Amniotic stem cell (primary cell): ENCODE measurements around the gene CAMK1.
A peak's percentile ranks its signal among the peaks of the same experiment; 100 is the strongest.

Experiments
- DNase-seq: peaks from one replicate; lab custom pipeline; 2025; lab: John Stamatoyannopoulos, UW

CAMK1 gene

DNA sequence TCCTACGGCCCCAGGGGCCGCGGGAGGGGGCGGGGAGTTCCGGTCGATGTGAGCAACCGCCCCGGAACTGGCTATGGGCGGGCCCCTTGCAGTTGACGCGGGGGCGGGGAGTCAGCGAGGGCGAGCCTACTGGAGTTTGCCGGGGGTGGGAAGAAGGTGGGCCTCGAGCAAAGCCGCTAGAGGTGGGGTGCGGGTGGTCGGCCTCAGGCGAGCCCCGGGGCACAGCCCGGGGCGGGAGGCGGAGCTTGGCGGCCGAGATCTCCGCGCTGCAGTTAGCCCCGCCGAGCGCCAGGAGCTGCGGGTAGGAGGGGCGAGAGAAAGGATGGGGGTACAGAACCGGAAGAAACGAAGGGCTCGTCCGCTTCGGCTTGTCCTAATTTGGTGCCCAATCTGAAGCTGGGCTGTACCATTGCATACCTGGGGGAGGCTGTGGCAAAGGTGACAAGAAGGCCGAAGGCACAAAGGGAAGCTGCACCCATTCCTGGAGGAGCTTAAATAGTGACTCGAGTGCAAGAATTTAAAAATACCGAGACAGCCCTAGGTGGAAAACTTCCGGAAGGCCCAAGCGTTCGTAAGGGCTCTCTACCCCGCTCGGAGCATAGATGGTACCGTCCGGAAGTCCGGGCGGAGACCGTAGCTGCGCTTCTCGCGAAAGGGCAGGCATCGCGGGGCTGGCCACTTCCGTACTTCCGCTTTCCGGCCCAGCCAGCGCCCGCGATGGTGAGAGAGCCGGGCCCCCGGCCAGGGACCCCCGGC lies 22.8 kb upstream of the CAMK1 start, which contains the start of the genes ARPC4 and TADA3:
ARPC4 (plus strand) TSS at position 678 of the 756 bp plus-strand sequence; CDS start at position 718, 40 bp downstream.
TADA3 (minus strand) TSS at position 69 of the 756 bp plus-strand sequence. CDS start 1,007 bp downstream, outside the sequence.
- DNase-seq = peak; percentile 94

DNA sequence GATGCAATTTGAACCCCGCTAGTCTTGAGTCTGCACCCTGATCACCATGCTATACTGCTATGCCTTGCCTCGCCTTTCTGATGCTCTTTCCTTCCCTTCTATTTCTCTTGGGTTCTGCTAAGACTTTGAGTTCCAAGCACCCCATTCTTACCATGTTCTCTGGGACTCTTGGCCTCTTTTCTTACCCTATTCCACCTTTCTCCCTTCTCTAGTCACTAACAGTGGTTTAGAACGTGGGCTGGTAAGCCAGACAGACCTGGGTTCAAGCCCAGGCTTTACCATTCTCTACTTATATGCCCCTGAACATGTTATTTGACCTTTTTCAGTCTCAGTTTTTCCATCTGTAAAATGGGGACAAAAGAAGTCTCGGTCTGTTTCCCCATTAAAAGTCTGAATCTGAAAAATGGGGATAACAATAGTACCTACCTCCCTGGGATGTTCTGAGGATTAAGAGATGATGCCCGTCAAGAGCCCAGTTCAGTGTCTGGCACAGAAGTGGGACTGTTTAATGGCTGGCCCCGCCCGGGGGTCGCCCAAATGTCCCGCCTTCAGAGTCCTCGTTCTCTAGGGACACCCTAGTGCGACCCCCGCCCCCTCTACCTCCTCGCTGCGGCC lies 22.1 kb upstream of the CAMK1 start:
- no peak for DNase-seq

DNA sequence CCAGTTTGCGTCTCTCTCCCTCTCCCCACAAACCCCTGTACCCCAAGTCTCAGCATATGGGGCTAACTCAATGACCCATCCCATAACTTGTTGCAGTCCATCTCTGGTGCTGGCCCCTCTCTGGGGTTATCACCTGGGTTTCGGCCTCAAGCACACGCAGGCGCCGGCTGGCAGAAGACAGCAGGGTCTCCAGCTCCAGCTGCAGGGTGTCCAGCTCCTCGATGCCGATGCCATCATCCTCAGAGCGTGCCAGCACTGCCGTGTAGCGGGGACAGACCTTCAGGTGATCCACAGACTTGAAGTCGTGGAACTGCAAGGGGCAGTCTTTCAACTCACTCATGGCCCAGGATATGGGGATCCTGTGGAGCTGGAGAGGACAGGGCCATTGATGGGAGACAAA lies 21.4 kb upstream of the CAMK1 start:
- no peak for DNase-seq

DNA sequence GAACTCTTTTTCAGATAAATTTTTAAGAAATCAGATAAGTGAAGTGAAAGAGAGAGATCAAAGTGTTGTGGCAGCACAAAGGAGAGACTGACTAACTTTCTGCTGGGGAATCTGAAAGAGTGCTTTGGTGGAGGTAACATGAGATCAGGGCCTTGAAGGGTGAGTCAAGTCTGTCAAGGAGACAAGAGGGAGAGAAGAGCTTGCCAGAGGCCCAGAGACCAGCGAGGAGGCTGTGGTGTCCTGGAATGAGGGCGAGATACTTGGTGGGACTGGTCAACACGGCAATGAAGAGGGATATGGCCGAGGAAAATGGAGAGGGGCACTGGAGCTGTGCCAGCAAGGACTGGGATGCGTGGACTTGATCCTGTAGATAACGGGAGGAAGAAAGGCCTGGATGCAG lies 18.0 kb upstream of the CAMK1 start:
- DNase-seq = no peak

DNA sequence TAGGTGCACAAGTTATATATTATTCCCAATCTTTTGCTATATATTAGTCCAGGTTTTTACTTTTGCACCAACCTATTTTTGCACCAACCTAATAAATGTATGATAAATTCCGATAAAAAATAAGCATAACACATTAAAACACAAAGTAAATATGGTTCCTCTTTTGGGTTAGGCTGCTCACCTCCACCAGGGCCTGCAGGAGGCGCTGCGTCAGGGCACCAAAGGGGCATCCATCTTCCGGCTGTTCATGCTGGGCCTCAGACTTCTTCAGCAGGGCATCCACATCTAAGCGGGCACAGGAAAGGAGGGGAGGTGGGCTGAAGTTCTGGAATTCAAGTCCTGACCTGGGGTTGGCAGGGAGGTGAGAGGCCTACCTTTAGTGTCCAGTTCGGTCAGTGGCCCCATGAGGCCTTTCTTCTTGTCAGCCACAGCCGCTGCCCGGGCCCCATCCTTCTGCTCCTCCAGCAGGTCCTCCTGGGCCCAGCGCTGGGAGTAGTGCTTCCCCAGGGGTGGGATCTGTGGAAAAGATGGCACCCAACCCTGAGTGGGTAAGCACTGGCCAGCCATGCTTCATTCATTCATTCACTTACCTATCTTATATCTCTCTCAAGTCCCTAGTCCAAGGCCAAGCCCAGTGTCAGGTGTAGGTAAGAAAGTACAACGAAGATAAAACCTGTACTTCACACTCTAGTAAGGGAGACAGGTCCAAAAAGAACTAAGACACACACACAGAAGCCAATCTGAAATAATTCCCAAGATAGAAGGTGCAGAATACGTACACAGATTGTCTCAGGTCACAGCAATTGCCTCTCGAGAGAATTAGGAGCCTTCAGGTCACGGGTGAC lies 17.3 kb upstream of the CAMK1 start:
- DNase-seq = no peak

DNA sequence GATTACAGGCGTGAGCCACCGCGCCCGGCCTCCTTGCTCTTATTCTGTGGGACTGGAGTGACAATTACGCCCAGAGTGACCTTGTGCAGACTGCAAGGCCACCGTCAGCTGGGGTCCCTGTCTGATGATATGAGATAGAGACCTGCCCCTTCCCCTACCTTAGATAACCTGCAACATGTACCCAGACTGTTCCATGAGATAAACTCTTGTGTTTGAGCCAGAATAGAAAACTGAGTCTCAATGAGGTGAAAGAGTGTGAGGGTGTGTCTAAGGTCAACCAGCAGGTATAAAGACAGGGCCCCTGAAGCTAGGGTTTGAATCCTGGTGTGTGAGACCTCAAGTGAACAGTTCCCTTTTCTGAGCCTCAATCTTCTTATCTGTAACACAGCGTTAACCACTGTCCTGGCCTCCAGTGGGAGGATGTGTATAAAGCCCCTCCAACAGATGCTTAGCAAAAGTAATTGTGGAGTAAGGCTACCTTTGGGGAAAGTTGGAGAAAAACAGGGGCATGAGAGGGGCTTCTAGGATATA lies 16.5 kb upstream of the CAMK1 start:
- no peak for DNase-seq

DNA sequence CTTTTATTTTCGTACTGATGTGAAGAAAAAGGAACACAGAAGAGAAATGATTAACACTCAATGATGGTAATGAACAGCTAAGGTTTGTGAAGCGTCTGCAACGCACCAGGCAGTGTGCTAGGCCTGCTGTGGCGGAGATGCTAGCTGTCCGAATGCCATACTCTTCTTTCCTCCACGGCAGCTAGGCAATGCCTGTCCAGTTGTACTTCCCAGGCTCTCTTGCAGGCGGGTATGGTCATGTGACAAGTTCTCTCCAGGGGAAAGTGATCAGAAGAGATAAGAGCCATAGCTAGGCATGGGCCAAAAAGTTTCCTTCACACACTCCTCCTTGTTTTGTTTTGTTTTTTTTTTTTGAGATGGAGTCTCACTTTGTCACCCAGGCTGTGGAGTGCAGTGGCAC lies 15.9 kb upstream of the CAMK1 start:
- no peak for DNase-seq

DNA sequence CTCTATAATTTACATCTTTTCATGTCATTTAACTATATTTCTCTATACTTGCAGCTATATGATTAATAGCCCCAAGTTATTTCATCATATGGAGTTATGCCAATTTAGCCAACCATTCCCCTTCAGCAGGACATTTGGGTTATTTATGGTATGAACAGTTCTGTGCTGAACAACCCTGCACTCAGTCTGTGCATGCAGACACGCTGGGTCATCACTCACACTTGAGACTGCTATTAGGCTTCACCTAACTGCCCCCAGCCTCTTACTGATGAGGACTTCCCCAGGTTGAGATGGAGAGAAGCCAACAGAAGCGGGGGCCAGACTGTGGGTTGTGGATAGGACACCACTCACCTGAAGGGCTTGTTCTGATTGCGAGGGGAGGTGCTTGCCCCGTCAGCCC lies 15.2 kb upstream of the CAMK1 start:
- DNase-seq = no peak

DNA sequence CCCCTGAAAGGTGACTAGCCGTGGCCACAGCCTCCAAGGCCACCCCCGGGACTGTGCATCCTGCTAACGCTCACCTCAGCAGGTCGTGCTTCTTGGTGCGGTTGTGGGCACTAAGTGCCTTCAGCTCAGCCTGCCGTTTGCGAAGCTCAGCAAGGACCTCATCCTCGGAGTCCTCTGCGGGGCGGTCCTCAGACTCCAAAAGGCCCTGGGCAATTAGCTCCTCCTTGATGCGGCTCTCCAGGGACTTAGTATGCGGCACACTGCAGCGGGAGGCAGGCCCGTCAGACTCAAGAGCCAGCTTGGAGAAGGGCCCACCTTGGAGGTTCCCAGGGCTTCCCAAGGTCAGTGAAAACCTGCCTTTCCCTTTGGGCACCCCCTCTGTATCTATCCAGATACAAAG lies 14.2 kb upstream of the CAMK1 start:
- no peak for DNase-seq

DNA sequence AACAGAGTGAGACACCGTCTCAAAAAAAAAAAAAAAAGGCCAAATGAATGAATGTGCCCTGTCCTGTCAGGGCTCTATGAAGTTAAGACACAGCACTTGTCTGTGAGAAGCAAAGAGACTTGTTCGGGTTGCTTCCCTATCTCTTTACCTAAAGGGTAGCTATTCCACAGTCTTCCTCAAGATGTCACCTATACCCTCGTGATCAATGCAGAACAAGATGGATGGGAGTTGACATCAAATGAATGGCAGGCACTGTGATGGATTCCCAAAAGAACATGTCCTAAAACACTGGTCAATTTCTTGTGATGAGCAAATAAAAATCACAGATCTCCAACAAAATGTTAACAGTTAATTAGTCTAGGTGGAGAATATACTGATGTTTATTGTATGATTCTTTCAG lies 13.0 kb upstream of the CAMK1 start:
- DNase-seq = no peak

DNA sequence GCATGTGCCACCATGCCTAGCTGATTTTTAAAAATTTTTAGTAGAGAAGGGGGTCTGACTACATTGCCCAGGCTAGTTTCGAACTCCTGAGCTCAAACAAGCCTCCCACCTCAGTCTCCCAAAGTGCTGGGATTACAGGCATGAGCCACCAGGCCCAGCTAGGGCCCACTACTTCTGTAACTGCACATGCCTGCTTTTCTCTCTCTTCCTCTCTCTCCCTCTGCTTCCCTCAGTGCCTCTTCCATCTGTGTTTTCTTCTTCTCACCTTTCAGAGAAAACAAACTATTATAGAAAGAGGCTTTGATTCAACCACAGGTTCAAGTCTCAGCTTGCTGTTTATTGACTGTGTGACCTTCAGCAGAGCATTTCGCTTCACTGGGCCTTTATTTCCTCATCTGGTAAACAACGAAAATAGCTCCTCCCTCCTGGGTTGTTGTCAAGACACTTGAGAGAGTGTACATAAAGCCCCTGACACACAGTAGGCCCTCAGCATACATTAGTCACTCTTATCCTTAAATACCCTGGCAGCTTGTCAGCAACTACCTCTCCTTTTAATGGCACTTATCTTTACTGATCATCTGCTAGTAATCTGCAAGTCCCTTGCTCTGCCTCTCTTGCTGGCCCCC lies 12.3 kb upstream of the CAMK1 start:
- no peak for DNase-seq

DNA sequence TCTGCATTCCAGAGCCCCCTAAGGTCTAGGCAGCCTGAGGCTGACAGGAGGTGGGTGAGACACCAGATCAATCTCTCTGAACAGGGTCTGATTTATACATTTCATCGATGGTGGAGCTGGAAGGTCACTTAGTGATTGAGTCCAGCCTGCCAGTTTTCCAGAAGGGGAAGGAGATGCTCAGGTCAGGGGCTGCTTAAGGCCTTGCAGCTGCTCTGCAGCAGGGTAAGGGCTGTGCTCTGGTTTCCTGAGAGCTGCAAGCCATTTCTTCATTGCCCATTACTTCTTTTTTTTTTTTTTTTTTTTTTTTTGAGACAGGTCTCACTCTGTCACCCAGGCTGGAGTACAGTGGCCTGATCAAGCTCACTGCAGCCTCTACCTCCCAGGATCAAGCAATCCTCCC lies 11.8 kb upstream of the CAMK1 start:
- DNase-seq = no peak

DNA sequence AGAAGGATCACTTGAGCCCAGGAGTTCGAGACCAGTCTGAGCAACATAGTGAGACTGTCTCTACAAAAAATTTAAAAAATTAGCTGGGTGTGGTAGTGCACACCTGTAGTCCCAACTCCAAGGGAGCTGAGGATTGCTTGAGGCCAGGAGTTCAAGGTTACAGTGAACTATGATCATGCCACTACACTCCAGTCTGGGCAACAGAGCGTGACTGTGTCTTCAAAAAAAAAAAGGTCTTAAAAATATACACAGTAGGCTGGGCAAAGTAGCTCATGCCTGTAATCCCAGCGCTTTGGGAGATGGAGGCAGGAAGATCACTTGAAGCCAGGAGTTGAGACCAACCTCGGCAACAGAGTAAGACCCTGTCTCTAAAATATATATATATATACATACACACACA lies 11.2 kb upstream of the CAMK1 start:
- DNase-seq = no peak

DNA sequence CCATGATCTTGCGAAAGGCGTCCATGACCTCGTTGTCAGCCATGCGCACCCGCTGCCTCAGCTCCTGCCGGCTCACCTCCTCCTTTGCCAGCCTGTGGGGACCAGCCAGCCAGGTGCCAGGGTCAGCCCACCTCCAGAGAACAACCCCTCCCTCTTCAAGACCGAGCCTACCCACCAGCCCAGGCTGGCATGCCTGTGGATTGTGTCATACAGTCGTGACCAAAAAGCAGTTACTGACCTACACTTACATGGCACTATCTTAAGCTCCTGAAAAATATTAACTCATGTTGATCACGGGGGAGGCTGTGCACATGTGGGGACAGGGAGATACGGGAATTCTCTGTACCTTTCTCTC lies 10.7 kb upstream of the CAMK1 start:
- DNase-seq = no peak

DNA sequence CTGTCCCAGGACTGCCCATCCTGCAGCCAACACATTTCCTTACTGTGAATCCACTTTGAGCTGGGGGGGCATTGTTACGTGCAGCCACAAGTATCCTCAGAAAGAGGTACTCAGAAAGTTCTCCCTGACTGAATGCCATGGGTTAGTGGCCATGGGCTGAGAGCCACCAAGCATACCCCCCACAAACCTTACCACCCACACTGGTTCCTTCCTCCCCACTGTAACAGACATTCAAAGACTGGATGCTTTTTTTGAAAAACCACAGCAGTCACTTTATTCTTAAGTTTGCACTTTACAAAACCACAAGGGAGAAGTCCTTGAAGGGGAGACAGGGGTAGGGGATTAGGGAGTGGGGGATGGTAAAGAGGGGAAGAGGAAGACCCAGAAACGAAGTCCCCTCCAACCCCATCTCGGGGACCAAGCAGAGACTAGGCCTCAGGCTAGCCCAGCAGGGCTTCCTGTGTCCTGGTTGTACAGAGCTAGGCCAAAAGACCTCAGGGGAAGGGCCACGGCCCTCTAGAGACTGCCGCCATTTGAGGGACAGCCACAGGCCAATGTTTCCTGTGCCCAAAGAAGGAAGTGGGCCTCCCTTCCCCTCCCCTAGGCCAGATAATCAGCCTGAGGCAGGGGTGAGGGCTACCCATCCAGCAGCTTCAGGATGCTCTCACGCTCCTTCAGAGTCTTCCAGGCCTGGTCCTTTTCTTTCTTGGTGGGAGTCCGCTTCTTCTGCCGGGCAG lies 10.1 kb upstream of the CAMK1 start:
- no peak for DNase-seq

DNA sequence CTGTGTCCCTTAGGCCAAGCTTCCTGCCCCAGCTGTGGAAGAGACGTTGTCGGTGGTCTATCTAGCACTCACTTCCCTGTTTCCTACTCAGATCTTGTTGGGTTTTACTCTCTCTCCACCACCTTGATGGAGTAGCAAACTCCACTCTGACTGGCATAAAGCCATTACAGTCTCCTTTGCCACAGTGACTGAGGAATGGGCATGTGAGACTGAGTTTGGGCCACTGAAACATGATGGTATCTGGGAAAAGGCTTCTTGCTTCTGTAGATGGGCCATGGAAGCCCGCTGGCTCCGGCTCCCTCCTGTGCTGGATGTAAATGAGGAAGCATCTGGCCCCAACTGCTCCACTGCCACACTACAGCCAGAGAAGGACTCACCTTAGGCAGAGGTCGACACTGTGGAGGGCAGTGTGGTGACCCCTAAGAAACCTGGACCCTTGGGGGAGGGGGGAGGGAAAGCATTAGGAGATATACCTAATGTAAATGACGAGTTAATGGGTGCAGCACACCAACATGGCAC lies 9.4 kb upstream of the CAMK1 start:
- DNase-seq = no peak

DNA sequence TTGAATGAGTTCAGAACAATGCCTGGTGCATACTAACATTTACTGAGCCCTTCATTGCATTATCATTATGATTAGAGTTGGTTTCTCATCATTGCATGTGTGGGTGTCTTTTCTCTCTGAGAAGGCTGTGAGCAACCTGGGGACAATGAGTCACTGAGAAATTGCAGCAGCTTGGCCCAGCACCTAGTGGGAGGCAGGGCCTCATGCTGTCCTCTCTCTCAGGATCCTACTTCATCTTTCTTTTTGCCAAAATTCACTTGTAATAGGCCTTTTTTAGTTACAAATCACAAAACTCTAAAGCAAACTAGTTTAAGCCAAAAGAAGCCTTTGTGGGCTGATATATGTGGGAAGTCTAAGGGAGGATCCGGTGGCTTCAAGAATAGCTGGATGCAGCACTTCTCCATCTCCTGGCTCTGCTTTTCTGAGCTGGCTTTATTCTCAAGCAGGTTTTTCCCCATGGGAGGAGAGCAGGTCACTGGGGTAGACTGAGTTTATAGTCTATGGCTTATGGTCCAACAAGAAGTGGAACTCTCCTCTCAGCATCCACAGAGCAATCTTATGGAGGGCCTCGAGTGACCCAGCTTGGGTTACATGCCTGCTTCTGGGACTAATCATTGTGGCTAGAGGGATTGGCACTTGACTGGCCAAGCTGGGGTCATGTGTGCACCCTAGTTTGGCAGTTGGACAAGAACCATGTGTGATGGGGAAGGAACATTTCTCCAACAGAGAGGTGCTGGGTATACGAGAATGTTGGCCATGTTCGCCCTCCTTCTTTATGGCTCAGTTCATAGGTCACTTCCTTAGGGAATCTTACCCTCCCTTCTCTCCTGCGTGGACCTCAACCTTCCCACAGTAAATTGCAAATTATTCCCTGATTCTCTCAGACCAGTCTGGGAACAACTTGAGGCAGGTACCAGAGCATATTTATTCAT lies 8.7 kb upstream of the CAMK1 start:
- DNase-seq = no peak

DNA sequence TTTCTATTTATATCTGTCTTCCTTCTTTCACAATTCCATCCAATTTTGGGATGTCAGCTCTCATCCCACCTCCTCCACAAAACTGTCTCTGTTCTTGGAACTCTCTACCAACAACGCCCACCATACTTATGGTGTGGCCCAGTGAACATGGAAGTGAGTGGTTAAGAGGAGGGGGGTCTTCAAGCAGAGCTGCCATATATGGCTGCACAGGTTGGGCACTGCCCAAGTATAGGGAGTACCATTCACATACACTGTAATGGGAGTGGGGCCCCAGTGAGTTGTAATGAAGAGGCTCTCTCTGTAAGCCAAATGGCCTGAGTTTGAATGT lies 7.9 kb upstream of the CAMK1 start:
- DNase-seq = no peak

DNA sequence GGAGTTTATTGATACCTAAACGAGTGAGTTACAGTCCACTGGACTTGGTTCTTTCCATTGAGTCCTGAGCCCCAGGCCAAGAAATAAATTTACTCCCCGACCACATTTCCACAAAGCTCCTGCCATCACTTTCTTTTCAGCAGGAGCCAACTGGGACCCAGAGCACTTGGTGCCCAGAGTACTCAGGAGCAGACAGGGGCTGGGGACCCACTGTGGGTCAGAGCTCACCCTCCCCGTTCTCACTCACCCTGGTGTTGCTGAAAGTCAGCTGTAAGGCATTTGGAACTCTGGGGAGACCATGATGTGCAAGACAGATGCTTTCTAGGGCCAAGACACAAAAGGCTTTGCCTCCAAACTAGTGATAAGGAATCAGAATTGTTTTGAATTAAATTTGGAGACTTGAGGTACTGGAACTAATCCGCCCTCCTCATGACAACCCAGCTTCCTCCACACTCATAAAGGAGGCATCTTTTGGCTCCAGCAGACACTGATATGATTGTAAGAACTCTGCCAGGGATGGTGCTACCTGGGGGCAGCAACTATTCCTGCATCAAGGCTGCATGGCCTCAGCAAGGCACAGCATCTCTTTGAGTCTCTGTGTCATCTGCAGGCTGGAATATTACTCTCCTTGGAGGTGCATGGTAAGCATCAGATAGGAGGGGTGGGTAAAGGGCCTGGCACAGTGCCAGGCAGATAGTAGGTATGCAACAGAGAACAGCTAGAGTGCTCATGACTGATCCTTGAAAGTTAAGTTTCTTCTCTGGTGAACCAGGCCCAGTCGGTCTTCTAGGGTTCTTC lies 7.3 kb upstream of the CAMK1 start:
- DNase-seq = no peak
